Mucosa of stomach (tissue), 1 donor: Measurements from ENCODE around the gene AP4S1.

Source experiments
- H3K27me3 ChIP-seq: one replicate; pipeline ENCODE4 v1.7.0; 2013; ENCODE audit warnings: mild to moderate bottlenecking, low read length; ENCODE audit not compliant: control insufficient read depth, insufficient read depth
- H3K36me3 ChIP-seq: one replicate; pipeline ENCODE4 v1.7.0; 2013; ENCODE audit warnings: low read length; ENCODE audit not compliant: control insufficient read depth, insufficient read depth
- H3K4me1 ChIP-seq: one replicate; pipeline ENCODE4 v1.7.0; 2013; ENCODE audit warnings: mild to moderate bottlenecking, low read length; ENCODE audit not compliant: control insufficient read depth, insufficient read depth
- H3K4me3 ChIP-seq: one replicate; pipeline ENCODE4 v1.7.0; 2013; ENCODE audit warnings: low read length
- H3K9ac ChIP-seq: one replicate; pipeline ENCODE4 v1.7.0; 2013; ENCODE audit warnings: mild to moderate bottlenecking, low read length, moderate library complexity
- H3K9me3 ChIP-seq: one replicate; pipeline ENCODE4 v1.7.0; 2013; ENCODE audit warnings: mild to moderate bottlenecking, low read length, moderate library complexity; ENCODE audit not compliant: control insufficient read depth
- donor health status: Pancreatic carcinoma.

The AP4S1 gene

DNA sequence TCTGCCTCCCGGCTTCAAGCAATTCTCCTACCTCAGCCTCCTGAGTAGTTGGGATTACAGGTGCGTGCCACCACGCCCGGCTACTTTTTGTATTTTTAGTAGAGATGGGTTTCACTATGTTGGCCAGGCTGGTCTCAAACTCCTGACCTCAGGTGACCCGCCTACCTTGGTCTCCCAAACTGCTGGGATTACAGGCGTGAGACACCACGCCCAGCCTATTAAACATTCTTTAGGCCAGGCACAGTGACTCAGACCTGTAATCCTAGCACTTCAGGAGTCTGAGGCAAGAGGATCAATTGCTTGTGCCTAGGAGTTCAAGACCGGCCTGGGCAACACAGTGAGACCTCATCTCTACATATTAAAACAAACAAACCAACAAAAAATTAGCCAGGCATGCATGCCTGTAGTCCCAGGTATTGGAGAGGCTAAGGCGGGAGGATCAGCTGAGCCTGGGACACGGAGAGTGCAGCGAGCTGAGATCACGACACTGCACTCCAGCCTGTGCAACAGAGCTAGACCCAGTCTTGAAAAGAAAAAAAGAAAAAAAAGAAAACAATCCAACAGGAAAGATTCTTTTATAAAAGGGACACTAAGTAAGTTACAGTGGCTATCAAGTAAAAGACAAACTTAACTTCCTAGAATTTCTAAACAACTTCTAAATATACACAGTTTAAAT, 111.9 kb downstream of the AP4S1 start:
- Histone ChIP-seq H3K4me3 (no peak overlapping the region), H3K4me1 (no peaks in the 10 kb centered on the region), H3K9me3 (no peaks in the 10 kb centered on the region), H3K9ac (no peak overlapping the region), H3K27me3 (no peaks in the 10 kb centered on the region), H3K36me3 (no peaks in the 10 kb centered on the region)

DNA sequence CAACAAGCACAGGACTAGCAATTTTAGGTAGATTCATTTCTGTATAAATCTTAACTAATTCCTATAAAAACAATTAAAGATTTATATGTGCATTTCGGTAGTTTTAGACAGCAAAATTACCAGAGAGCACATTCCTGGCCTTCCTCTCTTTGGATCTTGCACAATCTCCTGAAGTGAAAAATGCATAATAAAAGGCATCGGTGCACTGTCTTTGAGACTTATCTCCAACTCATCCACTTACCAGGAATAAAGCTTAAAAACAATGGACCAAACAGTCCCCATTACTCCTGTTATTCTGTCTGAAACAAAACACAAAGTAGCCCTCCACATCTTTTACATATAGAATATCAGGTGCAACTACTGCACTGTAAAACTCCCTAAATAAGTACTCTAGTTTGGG, 112.9 kb downstream of the AP4S1 start:
- Histone ChIP-seq H3K4me1 (no peaks in the 10 kb centered on the region), H3K27me3 (no peaks in the 10 kb centered on the region), H3K4me3 (no peak overlapping the region), H3K9ac (no peak overlapping the region), H3K9me3 (no peaks in the 10 kb centered on the region), H3K36me3 (no peaks in the 10 kb centered on the region)

- H3K36me3 ChIP-seq: no peaks in the 10 kb centered on the region
- H3K27me3 ChIP-seq: no peaks in the 10 kb centered on the region
- H3K4me1 ChIP-seq: no peaks in the 10 kb centered on the region
- no peak overlapping the region for H3K9ac ChIP-seq
- no peaks in the 10 kb centered on the region for H3K9me3 ChIP-seq
- no peak overlapping the region for H3K4me3 ChIP-seq
These were observed 113.9 kb downstream of the AP4S1 start for GRCh38 chr14:31139301-31139847.

DNA sequence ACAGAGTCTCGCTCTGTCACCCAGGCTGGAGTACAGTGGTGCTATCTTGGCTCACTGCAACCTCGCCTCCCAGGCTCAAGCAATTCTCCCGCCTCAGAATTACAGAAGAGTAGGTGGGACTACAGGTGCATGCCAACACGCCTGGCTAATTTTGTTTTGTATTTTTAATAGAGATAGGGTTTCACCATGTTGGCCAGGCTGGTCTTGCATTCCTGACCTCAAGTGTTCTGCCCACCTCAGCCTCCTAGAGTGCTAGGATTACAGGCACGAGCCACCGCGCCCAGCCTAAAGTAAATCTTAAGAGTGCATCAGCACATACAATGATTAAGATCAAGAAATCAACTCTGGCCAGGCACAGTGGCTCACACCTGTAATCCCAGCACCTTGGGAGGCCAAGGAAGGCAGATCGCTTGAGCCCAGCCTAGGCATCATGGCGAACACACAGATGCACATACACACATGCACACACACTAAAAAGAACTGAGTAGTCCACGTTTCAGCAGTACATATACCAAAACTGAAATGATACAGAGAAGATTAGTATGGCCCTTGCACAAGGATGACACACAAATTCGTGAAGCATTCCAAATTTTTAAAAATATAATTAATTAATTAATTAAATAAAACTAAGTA, 117.1 kb downstream of the AP4S1 start:
- no peaks in the 10 kb centered on the region for H3K9me3 ChIP-seq
- no peak overlapping the region for H3K4me3 ChIP-seq
- no peaks in the 10 kb centered on the region for H3K27me3 ChIP-seq
- H3K9ac ChIP-seq: no peak overlapping the region
- H3K36me3 ChIP-seq: no peaks in the 10 kb centered on the region
- no peaks in the 10 kb centered on the region for H3K4me1 ChIP-seq
